Glomerular endothelial cell (primary cell): ENCODE measurements around the gene MGRN1. TPM values are rescaled to one million over a fixed set of nuclear protein-coding genes. Genes with fewer than 3 reads are reported as not detected.

ENCODE experiments used
- DNase-seq: peaks from one replicate; pipeline ENCODE4 v3.0.0-alpha.2; 2011; ENCODE audit warnings: low read depth, low spot score; ENCODE audit errors: extremely low read depth
- total RNA-seq: library from RNA; depleted of rRNA; stranded (reverse); fragments of >200 nt; gene quantifications from 2 replicates; pipeline ENCODE4 v1.2.3, GENCODE V29; 2015

Gene MGRN1
- total RNA-seq, 1 donor from 2014 or later, result 87.1 TPM

GRCh38 chr16:4618645-4619418 lies 5.8 kb upstream of the MGRN1 start:
- DNase-seq, result no peak

DNA sequence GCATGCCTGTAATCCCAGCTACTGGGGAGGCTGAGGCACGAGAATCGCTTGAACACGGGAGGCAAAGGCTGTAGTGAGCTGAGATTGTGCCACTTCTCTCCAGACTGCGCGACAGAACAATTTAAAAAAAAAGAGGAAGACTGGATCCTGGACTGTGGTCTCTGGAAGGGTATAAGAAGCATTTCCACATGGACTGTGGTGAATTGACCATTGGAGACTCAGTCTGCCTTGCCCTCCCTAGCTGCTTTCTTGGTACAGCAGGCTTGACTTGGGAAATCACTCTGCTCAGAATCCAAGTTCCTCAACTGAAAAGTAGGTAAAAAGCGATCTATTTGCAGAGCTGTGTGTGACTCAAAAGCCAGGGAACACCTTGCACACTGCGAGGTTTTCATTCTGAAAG lies 1.0 kb upstream of the MGRN1 start:
- no peak for DNase-seq

GRCh38 chr16:4624827-4625559 lies 367 bp downstream of the MGRN1 start:
- DNase-seq, result no peak

- DNase-seq, result no peak
These were observed 1.0 kb downstream of the MGRN1 start for GRCh38 chr16:4625560-4626159.

GRCh38 chr16:4626396-4626795 lies 1.8 kb downstream of the MGRN1 start:
- no peak for DNase-seq

DNA sequence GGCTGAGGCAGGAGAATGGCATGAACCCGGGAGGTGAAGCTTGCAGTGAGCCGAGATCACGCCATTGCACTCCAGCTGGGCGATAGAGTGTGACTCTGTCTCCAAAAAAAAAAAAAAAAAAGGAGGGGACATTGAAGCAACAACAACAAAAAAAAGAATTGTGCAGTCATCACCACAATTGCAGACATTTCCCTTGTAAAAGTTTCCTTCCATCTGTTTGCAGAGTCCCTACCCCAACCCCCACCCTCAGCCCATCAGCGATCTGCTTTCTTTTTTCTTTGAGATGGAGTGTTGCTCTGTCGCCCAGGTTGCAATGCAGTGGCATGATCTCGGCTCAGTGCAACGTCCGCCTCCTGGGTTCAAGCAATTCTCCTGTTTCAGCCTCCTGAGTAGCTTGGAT lies 3.7 kb downstream of the MGRN1 start:
- no peak for DNase-seq

GRCh38 chr16:4631444-4631843 lies 6.8 kb downstream of the MGRN1 start:
- no peak for DNase-seq

GRCh38 chr16:4633910-4634635 lies 9.4 kb downstream of the MGRN1 start:
- DNase-seq, result no peak

DNA sequence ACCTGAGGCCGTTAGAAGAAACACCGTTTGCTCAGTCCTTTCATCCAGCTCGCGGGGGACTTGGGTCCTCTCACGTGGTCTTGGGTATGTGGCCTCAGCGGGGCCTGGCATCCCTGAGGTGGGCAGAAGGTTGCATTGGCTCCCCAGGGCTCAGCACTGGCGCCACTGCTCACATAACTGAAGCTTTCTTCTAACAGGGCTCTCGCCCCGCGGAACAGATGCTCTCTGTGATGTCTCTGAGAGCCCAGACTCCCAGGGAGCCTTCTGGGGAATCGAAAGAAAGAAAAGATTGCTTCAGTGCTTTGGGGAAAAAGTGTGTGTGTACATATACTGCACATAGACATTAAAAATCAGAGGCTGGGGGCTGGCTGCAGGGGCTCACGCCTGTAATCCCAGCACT lies 10.1 kb downstream of the MGRN1 start:
- DNase-seq, result no peak

DNA sequence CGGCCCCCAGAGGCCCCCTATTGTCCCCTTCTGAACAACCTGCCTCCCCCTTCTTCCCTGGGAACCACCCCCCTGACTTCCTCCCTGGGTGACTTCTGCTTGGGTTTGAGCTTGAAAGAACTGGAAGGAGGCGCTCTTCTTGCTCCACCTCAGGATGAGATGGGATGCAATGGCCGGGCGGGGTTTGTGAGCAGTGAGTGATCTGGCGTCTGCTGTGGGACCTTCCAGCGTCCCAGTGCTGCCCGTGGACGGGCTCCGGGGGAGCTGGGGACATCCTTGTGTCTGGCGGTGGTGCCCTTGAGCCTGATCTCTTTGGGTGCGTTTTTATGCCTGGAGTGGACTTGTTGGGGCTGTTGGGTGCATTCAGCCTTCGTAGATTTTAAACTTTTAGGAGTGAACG lies 11.6 kb downstream of the MGRN1 start:
- DNase-seq, result no peak

- no peak for DNase-seq
These were observed 13.0 kb downstream of the MGRN1 start for GRCh38 chr16:4637501-4638166.

DNA sequence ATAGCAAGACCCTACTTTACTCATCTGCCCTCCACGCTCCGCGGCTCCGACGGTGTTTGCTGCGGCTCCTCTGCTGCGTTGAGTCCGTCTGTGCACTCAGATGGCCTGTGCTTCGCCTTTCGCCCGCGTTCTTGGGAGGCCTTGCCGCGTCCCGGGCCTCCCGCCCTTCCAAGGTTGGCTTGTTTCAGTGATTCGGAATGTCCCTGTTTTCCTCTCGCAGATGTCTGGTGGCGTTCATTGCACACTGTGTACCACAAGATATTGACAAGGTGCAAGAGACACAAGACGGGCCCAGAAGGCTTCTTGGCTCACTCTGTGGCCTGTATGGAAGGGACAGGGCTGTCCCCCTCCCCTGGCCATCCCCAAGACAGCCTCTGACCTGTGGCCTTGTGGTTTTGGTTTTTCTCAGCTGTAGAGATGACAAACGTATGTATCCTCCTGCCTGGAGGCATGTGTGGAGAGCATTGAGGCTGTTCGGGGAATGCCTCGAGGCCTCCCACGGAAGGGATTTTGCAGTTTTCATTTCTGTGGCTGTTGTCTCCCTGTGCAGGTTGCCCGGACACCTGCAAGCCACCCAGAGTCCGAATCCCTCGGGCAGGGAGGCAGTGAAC lies 15.4 kb downstream of the MGRN1 start:
- DNase-seq, result no peak

DNA sequence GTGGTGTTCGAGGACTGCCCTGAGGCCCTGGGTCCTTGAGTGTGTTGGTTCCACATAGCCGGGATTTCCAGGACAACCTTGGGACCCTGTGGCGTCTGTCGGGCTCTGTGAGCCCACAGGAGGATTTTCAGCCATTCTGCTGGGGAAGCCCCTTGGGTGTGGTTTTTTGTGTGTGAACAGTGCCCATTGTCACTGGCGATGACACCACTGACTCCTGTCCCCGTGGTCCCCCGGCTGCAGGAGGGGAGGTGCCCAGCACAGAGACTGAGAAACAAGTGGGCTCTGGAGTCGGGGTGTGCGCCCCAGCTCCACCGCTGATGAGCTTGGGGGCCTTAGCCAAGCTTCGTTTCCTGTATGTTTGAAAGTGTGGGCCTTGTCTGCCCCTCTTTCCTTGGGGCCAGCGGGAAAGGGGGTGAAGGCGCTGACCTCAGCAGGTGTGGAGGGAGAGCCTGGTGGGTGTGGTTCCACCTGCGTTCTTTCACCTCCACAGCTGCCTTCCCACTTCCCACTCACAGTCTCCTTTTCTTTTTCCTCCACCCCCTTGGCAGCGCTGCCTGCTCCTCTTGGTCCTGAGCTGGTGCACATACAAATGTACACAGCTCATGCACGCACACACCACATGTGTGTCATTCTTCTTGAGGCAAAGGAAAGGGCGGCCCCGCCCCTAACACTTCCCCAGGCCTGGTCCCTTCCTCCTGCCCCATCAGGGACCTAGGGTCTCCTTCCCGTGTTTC lies 16.1 kb downstream of the MGRN1 start:
- no peak for DNase-seq

- no peak for DNase-seq
These were observed 16.7 kb downstream of the MGRN1 start for GRCh38 chr16:4641306-4641687.

DNA sequence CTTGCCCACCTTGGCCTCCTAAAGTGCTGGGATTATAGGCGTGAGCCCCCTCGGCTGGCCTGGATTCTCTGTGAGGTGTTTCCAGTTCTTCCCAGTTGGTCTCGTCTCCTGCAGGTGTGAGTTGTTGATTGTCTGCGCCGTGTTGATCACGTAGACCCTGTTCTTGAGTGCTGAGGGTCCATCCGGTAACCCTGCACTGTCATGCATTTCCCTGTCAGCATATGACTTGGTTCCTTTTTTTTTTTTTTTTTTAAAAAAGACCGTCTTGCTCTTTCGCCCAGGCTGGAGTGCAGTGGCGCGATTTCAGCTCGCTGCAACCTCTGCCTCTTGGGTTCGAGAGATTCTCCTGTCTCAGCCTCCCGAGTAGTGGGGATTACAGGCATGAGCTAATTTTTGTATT lies 17.3 kb downstream of the MGRN1 start:
- no peak for DNase-seq

- no peak for DNase-seq
These were observed 22.4 kb downstream of the MGRN1 start for GRCh38 chr16:4646773-4647643.

DNA sequence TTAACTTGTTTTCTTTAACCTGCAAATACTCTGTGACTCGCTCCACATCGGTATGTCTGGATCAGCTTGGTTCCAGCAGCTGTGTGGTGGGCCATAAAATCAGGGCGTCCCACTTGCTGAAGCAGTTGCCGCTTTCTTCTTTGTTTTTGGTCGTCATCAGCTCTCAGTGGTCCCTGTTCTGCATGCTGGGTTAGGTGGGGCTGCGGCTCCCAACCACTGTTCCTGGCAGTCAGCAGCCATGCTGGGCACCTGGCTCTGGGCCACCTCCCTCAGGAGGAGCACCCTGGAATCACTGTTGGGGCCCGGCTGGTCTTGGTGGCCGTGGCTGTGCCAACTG lies 23.0 kb downstream of the MGRN1 start:
- DNase-seq, result no peak

DNA sequence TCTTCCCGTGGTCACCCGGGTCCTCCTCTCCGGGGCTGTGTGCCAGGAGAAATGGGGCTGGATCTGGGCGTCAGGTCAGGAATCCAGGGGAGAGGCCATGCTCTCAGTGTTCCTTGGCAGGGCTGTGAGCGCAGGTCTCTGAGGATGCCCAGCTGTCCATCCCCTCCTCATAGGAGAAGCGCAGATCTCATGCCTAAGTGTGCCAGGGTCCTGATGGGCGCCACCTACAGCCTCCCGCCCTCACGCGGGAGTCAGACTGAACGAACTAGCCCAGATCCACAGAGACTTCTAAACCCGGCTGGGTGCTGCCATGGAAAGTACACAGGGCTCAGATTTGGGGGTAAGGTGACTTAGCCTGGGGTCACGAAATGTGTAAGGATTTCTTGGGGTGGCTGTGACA lies 24.3 kb downstream of the MGRN1 start:
- no peak for DNase-seq
